GM21360 (cell line): ENCODE results near the gene TAOK2.
"Not testable (repeated sequence)": the region's sequence is repeated elsewhere in the genome, so short reads cannot be mapped to it uniquely, and the experiment has no call there.

ENCODE experiments used
- ATAC-seq: cut with Tn5 transposase; IDR thresholded peaks from one replicate; pipeline ENCODE4 v1.9.1; 2021; ENCODE audit warnings: mild to moderate bottlenecking, moderate library complexity; ENCODE audit not compliant: unreplicated experiment

The TAOK2 gene

DNA sequence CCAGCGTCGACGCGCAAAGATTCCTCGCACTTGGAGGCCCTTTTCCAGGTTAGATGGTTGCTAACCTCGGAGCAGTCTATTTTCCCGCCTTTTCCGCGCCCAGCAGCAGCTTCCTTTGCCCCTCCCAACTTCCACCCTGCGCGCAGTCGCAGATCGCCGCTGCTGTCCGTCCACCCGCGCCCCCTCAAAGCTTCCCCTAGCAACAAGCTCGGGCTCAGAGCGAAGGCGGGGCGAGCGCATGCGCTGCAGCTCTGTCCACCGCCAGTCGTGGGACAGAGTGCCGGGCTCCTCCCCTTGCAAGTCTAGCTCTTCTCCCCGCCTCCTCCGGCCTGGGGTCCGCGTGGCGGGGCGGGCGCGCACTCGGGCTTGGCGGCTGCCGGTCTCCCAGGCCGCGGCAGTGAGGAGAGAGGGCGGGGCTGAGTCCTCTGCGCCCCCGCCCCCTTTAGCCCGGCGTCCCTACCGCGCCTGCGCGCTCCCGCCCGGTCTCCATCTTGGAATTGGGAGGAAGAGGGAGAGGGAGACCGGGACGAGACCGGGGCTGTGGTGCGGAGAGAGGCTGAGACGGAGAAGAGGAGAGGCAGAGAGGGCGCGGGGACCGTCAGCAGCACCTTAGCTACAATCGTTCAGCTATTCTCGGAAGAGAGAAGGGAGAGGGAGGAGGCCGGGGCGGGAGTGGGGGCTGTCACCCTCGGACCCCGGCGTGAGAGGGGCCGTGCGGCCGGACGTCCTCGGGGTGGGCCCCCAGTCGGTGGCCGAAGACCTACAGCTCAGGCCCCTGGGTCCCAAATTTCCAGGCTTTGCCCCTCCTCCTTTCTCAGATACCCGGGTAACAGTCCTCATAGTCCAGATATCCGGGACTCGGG lies at the start of gene TAOK2:
TSS of gene TAOK2 (plus strand) at position 485 of the 863 bp plus-strand sequence. CDS start 3,905 bp downstream, outside the sequence.
- peak; percentile 87 for ATAC-seq

- ATAC-seq: no peak
Measured at GRCh38 chr16:29925105-29925756, 48.4 kb upstream of the TAOK2 start.

DNA sequence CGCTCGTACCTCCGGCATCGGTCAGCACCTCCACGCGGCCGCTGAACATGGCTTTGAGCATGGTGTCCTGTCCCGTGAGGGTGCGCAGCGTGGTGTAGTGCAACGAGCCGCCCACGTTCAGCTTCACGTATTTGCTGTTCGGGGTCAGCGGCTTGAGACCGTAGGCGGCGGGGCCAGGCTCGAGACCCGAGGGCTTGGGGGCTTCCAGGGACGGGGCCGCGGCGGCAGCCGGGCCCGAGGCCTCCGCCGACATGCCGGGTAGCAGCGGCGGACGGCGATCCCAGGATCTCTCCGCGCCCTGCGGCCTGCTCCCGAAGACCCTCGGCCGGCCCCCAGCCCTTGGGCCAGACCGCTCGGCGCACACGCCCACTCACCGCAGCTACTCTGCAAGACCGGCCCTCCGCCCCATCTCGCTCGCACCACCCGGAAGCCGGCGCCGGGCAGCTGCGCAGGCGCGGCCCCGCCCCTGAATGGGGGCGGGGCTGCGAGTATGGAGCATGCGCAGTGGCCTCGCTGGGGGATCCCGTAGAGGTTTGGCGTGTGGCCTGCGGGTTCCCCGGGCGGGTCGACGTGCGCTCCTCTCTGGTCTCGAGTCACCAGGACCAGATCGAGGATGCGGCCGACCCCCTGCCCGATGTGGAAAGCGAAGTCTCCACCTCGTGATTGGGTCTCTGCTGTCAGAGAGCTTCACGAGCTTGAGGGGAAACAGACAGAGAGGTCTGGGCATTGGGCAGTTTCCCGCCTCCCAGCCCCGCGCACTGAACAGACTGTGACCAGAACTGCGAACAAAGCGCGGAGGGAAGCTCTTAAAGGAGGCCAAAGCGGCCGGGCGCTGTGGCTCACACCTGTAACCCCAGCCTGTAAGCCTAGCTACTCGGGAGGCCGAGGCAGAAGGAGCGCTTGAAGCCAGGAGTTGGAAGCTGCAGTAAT lies 47.6 kb upstream of the TAOK2 start, which contains the start of gene KCTD13:
TSS of gene KCTD13 (minus strand) at position 446 of the 930 bp plus-strand sequence. CDS start at position 253, 193 bp downstream.
- ATAC-seq: peak; percentile 83

DNA sequence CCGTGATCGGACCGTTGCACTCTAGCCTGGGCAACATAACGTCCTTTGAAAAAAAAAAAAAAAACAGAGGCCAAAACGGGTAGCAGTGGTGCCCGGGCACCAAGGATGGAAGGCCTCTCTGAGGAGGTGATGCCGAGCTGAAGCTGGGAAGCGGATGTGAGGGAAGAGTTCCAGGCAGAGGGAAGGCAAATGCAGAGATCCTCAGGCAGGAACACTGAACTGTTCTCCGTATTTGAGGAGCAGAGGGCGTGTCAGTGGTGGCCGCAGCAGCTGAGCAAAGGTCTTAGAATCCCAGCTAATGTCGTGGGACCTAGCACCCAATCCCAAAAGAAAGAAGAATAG lies 47.0 kb upstream of the TAOK2 start:
- no peak for ATAC-seq

DNA sequence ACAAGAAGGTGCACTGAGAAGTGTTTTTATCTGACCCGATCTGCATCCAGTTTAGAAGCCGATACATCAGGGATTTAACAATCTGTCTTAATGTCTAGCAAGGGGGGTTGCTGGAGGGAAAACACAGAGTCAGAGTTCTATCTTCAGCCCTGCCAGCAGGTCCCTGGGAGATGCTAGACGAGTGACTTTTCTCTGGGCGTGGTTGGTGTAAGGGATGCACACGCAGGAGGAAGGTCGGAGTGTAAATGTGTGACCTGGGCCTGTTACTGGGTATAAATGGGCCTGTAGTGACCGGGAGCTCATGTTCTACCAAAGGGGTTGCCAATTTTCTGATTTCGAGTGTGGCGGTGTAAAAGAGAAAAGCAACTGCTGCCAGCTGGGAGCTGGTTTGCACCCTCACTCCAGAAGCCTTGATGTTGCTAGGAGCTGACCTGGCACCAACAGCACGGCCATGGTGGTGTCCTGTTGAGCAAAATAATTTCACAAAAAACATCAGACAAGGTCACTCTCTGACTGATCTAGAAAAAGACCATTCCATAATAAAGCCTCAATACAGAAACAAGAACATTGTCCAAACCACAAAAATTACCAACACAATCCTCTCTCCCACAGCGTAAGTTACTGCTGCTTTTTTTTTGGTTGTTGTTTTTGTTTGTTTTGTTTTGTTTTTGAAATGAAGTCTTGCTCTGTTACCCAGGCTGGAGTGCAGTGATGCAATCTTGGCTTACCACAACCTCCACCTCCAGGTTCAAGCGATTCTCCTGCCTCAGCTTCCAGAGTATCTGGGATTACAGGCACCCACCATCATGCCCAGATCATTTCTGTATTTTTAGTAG lies 46.4 kb upstream of the TAOK2 start:
- ATAC-seq: no peak

DNA sequence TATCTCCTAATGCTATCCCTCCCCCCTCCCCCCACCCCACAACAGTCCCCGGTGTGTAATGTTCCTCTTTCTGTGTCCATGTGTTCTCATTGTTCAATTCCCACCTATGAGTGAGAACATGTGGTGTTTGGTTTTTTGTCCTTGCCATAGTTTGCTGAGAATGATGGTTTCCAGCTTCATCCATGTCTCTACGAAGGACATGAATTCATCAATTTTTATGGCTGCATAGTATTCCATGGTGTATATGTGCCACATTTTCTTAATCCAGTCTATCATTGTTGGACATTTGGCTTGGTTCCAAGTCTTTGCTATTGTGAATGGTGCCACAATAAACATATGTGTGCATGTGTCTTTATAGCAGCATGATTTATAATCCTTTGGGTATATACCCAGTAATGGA lies 41.9 kb upstream of the TAOK2 start:
- not testable (repeated sequence) for ATAC-seq

- ATAC-seq: no peak
Measured at GRCh38 chr16:29940656-29941055, 33.0 kb upstream of the TAOK2 start.

DNA sequence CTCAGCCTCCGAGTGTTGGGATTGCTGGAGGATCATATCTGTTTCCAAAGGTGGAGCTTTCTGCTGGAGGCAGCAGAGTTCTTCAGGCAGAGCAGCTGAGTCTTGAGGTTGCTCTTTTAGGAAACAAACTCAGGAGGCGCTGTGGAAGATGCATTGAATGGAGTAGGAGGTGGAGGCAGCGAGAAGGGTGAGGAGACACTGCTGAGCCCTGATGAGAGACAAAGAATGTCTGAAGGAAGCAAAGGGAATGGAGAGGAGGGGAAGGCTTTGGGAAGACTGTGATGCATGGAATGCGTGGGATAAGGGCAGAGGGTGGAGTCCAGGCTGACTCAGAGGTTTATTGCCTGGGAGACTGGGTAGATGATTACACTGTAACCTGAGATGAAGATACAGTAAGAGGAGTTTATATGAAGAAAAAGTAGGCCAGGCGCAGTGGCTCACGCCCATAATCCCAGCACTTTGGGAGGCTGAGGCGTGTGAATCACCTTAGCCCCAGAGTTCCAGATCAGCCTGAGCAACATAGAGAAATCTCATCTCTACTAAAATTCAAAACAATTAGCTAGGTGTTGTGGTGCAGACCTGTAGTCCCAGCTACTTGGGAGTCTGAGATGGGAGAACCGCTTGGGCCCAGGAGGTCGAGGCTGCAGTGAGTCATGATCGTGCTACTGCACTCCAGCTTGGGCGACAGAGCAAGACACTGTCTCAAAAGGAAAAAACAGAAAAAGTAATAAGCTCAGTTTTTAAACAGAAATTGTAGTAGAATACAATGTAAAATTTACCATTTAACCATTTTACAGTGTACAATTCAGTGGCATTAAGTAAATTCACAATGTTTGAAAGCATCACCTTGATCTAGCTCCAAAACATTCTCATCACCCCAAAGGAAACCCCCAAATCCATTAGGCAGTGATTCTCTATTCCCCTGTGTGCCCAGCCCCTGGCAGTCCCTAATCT lies 29.5 kb upstream of the TAOK2 start:
- ATAC-seq: no peak

DNA sequence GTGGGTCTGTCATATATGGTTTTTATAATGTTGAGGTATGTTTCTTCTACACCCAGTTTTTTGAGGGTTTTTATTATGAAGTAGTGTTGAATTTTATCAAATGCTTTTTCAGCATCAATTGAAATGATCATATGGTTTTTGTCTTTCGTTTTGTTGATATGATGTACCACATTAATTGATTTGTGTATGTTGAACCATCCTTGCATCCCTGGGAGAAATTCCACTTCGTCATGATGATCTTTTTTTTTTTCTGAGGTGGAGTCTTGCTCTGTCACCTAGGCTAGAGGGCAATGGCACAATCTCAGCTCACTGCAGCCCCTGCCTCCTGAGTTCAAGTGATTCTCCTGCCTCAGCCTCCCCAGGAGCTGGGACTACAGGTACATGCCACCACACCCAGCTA lies 25.8 kb upstream of the TAOK2 start:
- ATAC-seq: no peak

- ATAC-seq: no peak
Measured at GRCh38 chr16:29950806-29951461, 22.7 kb upstream of the TAOK2 start.

DNA sequence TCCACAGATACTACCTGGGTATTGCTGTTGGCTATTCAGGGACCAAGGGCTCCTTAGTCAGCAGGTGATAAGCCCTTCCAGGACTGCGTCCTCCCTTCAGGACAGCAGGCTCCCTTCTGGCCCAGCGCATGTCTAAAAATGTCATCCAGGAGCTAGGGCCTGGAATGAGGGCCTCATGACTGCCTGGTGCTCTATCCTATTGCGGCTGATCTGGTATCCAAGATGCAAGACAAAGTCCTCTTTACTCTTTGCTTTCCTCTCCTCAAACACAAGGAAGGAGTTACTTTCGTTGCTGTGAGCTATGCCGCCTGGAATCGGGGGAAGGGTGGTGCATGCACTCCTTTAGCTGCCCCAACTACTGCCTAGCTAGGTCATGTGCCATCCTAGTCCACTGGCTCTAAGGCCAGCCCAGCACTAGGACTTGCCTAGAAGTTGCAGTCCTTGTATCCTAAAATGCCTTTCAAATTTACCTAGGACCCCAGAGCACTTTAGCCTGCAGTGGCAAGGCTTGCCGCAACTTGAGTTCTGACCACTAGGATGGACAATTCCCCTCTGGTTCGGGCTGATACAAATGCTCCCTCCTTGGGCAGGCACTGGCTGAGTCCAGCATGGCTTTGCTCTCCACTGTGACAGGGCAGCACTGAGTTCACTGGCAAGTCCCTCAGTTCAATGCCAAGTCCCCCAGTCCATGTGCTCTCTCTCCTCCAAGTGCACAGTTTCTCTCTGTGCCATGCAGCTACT lies 21.9 kb upstream of the TAOK2 start:
- ATAC-seq: no peak

DNA sequence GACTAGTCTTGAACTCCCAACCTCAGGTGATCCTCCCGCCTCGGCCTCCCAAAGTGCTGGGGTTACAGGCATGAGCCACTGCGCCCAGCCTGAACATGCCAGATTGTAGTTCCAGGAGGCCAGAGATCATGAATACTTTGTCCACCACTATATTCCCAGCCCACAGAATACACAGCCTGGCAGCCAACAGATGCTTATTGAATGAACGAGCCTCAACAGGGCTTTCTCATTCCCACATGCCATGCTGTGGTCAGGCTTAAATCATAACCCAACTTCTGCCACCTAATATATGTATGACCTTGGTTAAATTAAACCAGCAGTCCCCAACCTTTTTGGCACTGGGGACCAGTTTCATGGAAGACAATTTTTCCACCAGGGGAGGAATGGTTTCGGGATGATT lies 14.9 kb upstream of the TAOK2 start:
- ATAC-seq: no peak

GRCh38 chr16:29959293-29959692 lies 14.4 kb upstream of the TAOK2 start:
- no peak for ATAC-seq

DNA sequence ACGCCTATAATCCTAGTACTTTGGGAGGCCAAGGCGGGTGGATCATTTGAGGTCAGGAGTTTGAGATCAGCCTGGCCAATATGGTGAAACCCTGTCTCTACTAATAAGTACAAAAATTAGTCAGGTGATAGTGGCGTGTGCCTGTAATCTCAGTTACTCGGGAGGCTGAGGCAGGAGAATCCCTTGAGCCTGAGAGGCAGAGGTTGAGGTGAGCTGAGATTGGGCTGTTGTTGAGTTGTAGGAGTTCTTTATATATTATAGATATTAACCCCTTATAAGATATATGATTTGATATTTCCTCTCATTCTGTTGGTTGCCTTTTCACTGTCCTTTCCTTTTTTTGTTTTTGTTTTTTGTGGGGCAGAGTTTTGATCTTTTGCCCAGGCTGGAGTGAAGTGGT lies 13.8 kb upstream of the TAOK2 start:
- ATAC-seq: not testable (repeated sequence)

- no peak for ATAC-seq
Measured at GRCh38 chr16:29961127-29961478, 12.6 kb upstream of the TAOK2 start.

DNA sequence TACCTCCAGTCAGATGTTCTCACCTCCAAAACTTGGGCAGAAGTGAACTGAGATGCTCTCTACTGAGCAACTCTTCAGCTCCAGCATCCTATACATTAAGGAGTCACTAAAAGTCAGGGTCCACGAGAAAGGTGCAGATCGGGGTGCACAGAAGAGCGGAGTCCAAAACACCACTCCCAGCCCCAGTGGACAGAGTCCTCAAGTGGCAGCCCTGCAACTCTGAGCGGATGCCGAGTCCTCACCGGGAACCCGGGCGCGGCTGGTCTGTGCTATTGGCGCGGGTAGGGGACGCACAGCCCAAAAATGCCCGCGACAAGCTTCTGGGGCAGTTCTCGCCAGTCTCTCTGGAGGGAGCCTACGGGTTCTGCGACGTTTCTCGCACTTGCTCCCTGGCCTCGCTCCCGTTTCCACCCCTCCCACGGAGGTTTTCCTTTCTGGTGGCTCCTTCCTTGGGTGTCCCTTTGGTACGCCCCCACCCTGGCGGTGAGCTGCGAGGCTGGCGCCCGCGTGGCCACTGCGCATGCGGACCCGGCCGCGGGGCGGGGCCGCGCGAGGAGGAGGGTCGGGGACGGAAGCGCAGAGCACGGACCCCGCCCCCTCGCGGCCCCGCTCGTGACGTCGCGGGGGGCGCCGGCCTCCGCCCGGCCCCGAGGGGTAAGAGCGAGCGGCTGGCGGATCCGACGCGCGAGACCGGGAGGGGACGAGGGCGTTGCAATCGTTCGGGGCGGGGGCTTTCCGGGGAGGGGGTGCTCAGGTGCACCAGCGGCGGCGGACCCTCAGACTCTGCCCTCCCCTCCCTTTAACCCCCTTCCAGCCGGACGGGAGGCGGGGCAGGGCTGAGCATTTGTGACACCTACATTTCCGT lies 12.0 kb upstream of the TAOK2 start, which contains the start of gene TMEM219:
TSS of gene TMEM219 (plus strand) at position 601 of the 865 bp plus-strand sequence. CDS start 1,065 bp downstream, outside the sequence.
- ATAC-seq: peak; percentile 89
